ENCODE data around the gene ARHGAP28.
"Not testable (repeated sequence)": the region's sequence is repeated elsewhere in the genome, so short reads cannot be mapped to it uniquely, and the experiment has no call there.

- not testable (repeated sequence) for TF ChIP-seq CTCF, POLR2A (IDR thresholded peaks at IDR 0.05)
These were observed 116.0 kb downstream of the ARHGAP28 start for GRCh38 chr18:6845521-6845920.
